Measurements from ENCODE around the gene ZNF483. TPM values are rescaled to one million over a fixed set of nuclear protein-coding genes. Genes with fewer than 3 reads are reported as not detected.
A peak's percentile ranks its signal among the peaks of the same experiment; 100 is the strongest.

Gene ZNF483
- total RNA-seq, 2 donors from 2014 or later, result 12.8 to 30.4 TPM

- peaks cover 0 to 3% of the 10 kb centered on the region in 2 donors for H3K36me3 ChIP-seq
- no peak overlapping the region for H3K4me3 ChIP-seq
- WGBS, result 82% methylated on average over 5 of the region's 5 CpGs
- H3K27me3 ChIP-seq (replicated peaks; ENCODE audit: insufficient read depth), result no peaks in the 10 kb centered on the region
- no peaks in the 10 kb centered on the region for H3K4me1 ChIP-seq (replicated peaks)
- intact Hi-C loops (cut with DNase I), result no loop called here
- no peak for TF ChIP-seq POLR2A (IDR thresholded peaks at IDR 0.05)
- no peak for TF ChIP-seq POLR2AphosphoS5 (IDR thresholded peaks at IDR 0.05)
- TF ChIP-seq CTCF (IDR thresholded peaks at IDR 0.05), result no peak
- H3K27ac ChIP-seq, result no peak overlapping the region
- H3K9me3 ChIP-seq, result no peaks in the 10 kb centered on the region
- DNase-seq (ENCODE audit: low spot score), result no peak
Measured at GRCh38 chr9:111588846-111589245, 63.9 kb downstream of the ZNF483 start.

GRCh38 chr9:111597852-111598732 lies 73.1 kb downstream of the ZNF483 start:
- peak; percentile 49 for DNase-seq (ENCODE audit: low spot score)
- Histone ChIP-seq H3K4me3 (peak overlapping the region; percentile 62 to 74), H3K27ac (peak overlapping the region; percentile 87 to 90), H3K4me1 (replicated peaks) (no peaks in the 10 kb centered on the region), H3K27me3 (replicated peaks; ENCODE audit: insufficient read depth) (no peaks in the 10 kb centered on the region), H3K36me3 (no peaks in the 10 kb centered on the region), H3K9me3 (no peaks in the 10 kb centered on the region)
- intact Hi-C loops (cut with DNase I), result loop anchor here (10.0 kb wide), 1 partner anchor 477 kb away; no protein-coding TSS in a partner anchor
- TF ChIP-seq POLR2AphosphoS5 (IDR thresholded peaks at IDR 0.05) (peak; percentile 21), CTCF (IDR thresholded peaks at IDR 0.05) (peak; percentile 42 to 75 (median 68)), POLR2A (IDR thresholded peaks at IDR 0.05) (no peak)
- under 1% methylated on average over 41 of the region's 41 CpGs for WGBS

- Histone ChIP-seq H3K36me3 (no peaks in the 10 kb centered on the region), H3K4me1 (replicated peaks) (no peaks in the 10 kb centered on the region), H3K4me3 (peak overlapping the region; percentile 62 to 74), H3K9me3 (no peaks in the 10 kb centered on the region), H3K27me3 (replicated peaks; ENCODE audit: insufficient read depth) (no peaks in the 10 kb centered on the region), H3K27ac (peak overlapping the region; percentile 87 to 90)
- intact Hi-C loops (cut with DNase I), result loop anchor here (10.0 kb wide), 1 partner anchor 476 kb away; no protein-coding TSS in a partner anchor
- TF ChIP-seq POLR2A (IDR thresholded peaks at IDR 0.05), result no peak
- peak; percentile 53 for TF ChIP-seq POLR2AphosphoS5 (IDR thresholded peaks at IDR 0.05)
- WGBS, result under 1% methylated on average over 16 of the region's 16 CpGs
- peak; percentile 50 for DNase-seq (ENCODE audit: low spot score)
Measured at GRCh38 chr9:111598733-111599091, 73.7 kb downstream of the ZNF483 start.

- Histone ChIP-seq H3K27me3 (replicated peaks; ENCODE audit: insufficient read depth) (no peaks in the 10 kb centered on the region), H3K9me3 (no peaks in the 10 kb centered on the region), H3K4me1 (replicated peaks) (no peaks in the 10 kb centered on the region), H3K4me3 (peak within 1 kb of the TSS; percentile 62 to 74), H3K27ac (peak within 1 kb of the TSS; percentile 87 to 90), H3K36me3 (no peaks in the 10 kb centered on the region)
- peak; percentile 78 for DNase-seq (ENCODE audit: low spot score)
- WGBS, result under 1% methylated on average over 64 of the region's 64 CpGs
- intact Hi-C loops (cut with DNase I), result loop anchor here (10.0 kb wide), 1 partner anchor 475 kb away; no protein-coding TSS in a partner anchor
- TF ChIP-seq POLR2A (IDR thresholded peaks at IDR 0.05) (peak; percentile 39), CTCF (IDR thresholded peaks at IDR 0.05) (no peak), POLR2AphosphoS5 (IDR thresholded peaks at IDR 0.05) (no peak)
Measured at GRCh38 chr9:111599092-111599954, 74.3 kb downstream of the ZNF483 start, which contains the start of gene PTGR1. Gene PTGR1, minus strand, starts transcription at chr9:111599647. Its CDS starts 2,225 bp downstream, at chr9:111597422.

GRCh38 chr9:111599955-111600343 lies 75.0 kb downstream of the ZNF483 start:
- H3K27me3 ChIP-seq (replicated peaks; ENCODE audit: insufficient read depth), result no peaks in the 10 kb centered on the region
- no peak for DNase-seq (ENCODE audit: low spot score)
- no peaks in the 10 kb centered on the region for H3K36me3 ChIP-seq
- WGBS, result 18% methylated on average over 17 of the region's 17 CpGs
- H3K9me3 ChIP-seq, result no peaks in the 10 kb centered on the region
- H3K4me1 ChIP-seq (replicated peaks), result no peaks in the 10 kb centered on the region
- peak overlapping the region; percentile 62 to 74 for H3K4me3 ChIP-seq
- no peak for TF ChIP-seq POLR2A (IDR thresholded peaks at IDR 0.05)
- H3K27ac ChIP-seq, result peak overlapping the region; percentile 87 to 90
- intact Hi-C loops (cut with DNase I), result loop anchor here (10.0 kb wide), 1 partner anchor 475 kb away; no protein-coding TSS in a partner anchor
